Stimulated activated CD4-positive, alpha-beta T cell treated with anti-CD3 and anti-CD28 coated beads, Interleukin-1b, Interleukin-23, amount 100 ng/mL, for 1 hour (primary cell): ENCODE data around the gene BPIFA1.

Experiments used
- DNase-seq, 2 donors: peaks; one replicate each; pipeline ENCODE4 v3.0.0-alpha.2; 2020; ENCODE audit warnings: low read depth in 2 of 2

Gene BPIFA1

DNA sequence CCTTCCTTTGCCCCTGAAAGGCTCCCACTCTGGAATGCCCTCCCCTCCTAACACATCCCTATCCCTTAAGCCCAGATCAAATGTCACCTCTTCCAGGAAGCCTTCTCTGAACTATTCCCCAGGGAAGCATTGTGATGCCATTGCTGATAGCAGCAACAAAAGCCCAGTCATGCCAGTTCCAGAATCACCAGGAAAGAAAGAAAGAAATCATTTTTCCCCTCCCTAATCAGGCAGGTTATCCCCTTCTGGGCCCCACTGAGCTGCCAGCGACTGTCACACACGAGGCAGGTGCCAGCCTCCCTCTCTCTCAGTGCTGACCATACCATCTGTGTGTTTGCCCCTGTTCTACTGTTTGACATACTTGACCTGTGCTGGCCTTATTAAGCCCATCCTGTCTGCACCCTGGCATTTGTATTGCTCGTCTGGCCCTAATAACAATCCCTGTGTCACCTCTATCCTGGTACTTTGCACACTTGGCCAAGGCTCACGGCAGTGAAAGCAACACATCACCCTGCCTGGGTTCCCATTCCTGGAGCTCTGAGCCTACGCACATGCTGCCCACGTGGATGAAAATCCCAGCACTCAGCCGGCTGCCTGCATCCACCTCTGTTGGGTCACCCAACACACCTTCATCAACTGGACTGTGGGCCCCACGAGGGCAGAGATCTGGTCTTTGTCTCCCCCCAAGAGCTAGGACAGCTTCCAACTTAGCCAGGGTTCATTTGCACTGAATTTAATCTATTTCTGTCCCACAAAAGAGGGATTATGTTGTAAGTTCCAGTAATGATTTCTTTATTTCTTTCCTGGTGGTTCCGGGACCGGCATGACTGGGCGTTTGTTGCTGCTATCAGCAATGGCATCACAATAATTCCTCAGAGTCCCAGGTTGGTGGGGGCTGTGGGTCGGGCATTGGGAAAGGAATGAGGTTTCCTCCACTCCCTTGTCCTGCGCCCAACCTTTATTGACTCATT is 42.0 kb downstream of the BPIFA1 start:
- no peak for DNase-seq

- no peak for DNase-seq
Measured at GRCh38 chr20:33278700-33279099, 42.9 kb downstream of the BPIFA1 start.

DNA sequence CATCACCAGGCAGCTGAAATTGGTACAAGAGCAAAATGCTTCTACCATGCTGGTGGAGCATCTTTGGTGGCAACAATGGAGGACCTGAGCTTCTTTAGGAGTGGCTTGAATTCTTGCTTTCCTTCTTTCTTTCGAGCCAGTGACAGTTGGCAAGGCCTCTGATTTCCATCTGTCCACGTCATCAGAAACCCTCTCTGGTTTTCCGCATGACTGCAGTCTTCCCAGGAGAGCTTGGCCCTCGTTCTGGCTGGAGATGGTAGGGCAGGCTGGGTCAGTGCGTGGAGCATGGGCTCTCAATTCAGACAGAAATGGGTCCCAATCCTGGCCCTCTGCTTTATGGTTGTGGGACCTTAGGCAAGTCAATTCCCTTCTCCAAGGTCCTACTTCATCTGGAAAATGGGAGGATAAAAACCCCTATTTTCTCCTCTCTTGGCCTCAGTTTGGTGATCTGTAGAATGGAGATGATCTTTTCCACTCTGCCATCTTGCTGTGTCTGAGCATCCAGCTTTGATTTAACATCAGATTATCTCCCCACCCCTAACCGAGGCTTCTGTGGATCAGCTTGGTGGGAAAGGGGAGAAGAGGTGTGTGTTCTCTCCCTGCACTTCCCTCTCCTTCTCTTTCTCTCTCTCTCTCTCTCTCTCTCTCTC is 43.6 kb downstream of the BPIFA1 start:
- no peak for DNase-seq

GRCh38 chr20:33280000-33280680 is 44.3 kb downstream of the BPIFA1 start:
- no peak for DNase-seq

- DNase-seq: no peak
Measured at GRCh38 chr20:33280775-33281174, 45.0 kb downstream of the BPIFA1 start.

GRCh38 chr20:33281550-33282146 is 45.9 kb downstream of the BPIFA1 start:
- no peak for DNase-seq

- no peak for DNase-seq
Measured at GRCh38 chr20:33282196-33282934, 46.6 kb downstream of the BPIFA1 start.

- no peak for DNase-seq
Measured at GRCh38 chr20:33282991-33283555, 47.3 kb downstream of the BPIFA1 start, which contains the start of gene BPIFB1. Gene BPIFB1, plus strand, starts transcription at chr20:33283214. Its CDS starts 2,860 bp downstream, at chr20:33286074.

GRCh38 chr20:33284284-33284683 is 48.5 kb downstream of the BPIFA1 start:
- DNase-seq: no peak

GRCh38 chr20:33284937-33285336 is 49.1 kb downstream of the BPIFA1 start:
- no peak for DNase-seq

DNA sequence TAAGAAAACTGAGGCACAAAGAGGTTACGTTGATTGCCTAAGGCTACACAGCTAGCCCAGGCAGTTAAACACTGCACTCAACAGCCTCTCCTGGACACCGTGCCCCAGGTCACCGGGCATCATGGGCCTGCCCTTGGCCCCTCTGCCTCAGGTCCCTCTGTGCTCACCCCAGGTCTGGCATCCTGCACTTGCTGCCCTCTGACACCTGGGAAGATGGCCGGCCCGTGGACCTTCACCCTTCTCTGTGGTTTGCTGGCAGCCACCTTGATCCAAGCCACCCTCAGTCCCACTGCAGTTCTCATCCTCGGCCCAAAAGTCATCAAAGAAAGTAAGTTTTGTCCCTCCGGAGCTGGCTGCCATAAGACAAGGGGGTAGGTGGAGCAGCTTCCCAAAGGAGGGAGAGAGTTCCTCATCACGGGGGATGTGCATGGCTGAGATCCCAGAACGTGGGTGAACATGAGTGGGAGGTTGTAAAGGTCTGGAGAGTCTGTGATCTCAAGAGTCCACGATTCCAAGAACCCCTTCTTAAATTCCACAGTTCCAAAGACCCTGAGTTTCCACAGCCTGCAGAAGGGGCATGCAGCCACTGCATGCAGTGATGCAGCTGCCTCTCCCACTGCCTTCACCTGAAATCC is 50.2 kb downstream of the BPIFA1 start:
- DNase-seq: no peak

- no peak for DNase-seq
Measured at GRCh38 chr20:33287884-33288283, 52.1 kb downstream of the BPIFA1 start.

GRCh38 chr20:33290852-33291251 is 55.1 kb downstream of the BPIFA1 start:
- no peak for DNase-seq

- DNase-seq: no peak
Measured at GRCh38 chr20:33291416-33291815, 55.6 kb downstream of the BPIFA1 start.

GRCh38 chr20:33291830-33292355 is 56.1 kb downstream of the BPIFA1 start:
- peak; percentile 23 to 62 for DNase-seq
